GM23338 (cell line): ENCODE results near the gene FLNA. TPM values are rescaled to one million over a fixed set of nuclear protein-coding genes. Genes with fewer than 3 reads are reported as not detected.
A peak's percentile ranks its signal among the peaks of the same experiment; 100 is the strongest.

Source experiments
- ATAC-seq: fragments of 200-7000 bp; cut with Tn5 transposase; 3 replicates; pipeline ENCODE4 v1.9.1; 2020
- DNase-seq: peaks from one replicate; pipeline ENCODE4 v3.0.0-alpha.2; 2015; ENCODE audit warnings: low spot score
- H2AFZ ChIP-seq: fragments of 200-600 bp; sonication (generic); 2 replicates; pipeline ENCODE4 v1.8.0; 2016; ENCODE audit warnings: antibody characterized with exemption, mild to moderate bottlenecking, moderate library complexity
- H3F3A ChIP-seq: fragments of 200-600 bp; sonication (generic); replicated peaks from 2 replicates; pipeline ENCODE4 v1.8.0; 2017; ENCODE audit warnings: antibody characterized with exemption, mixed run types, low read depth
- H3K27ac ChIP-seq: fragments of 200-600 bp; sonication (generic); 2 replicates; pipeline ENCODE4 v1.6.1; 2016; ENCODE audit warnings: low read depth
- H3K27me3 ChIP-seq: fragments of 200-600 bp; sonication (generic); 2 replicates; pipeline ENCODE4 v1.8.0; 2016; ENCODE audit warnings: mild to moderate bottlenecking, mixed run types, moderate library complexity; ENCODE audit not compliant: insufficient read depth
- H3K36me3 ChIP-seq: fragments of 200-600 bp; sonication (generic); 2 replicates; pipeline ENCODE4 v1.8.0; 2016; ENCODE audit warnings: mild to moderate bottlenecking; ENCODE audit not compliant: insufficient read depth
- H3K4me1 ChIP-seq: fragments of 200-600 bp; sonication (generic); 2 replicates; pipeline ENCODE4 v1.8.0; 2016; ENCODE audit warnings: mild to moderate bottlenecking, moderate library complexity; ENCODE audit not compliant: insufficient read depth
- H3K4me2 ChIP-seq: fragments of 200-600 bp; sonication (generic); 2 replicates; pipeline ENCODE4 v1.7.1; 2017; ENCODE audit warnings: mixed run types
- H3K4me3 ChIP-seq: fragments of 200-600 bp; sonication (generic); 2 replicates; pipeline ENCODE4 v1.6.1; 2016; ENCODE audit warnings: mixed run types
- H3K79me2 ChIP-seq: fragments of 200-600 bp; sonication (generic); replicated peaks from 2 replicates; pipeline ENCODE4 v1.8.0; 2017; ENCODE audit warnings: mild to moderate bottlenecking; ENCODE audit not compliant: insufficient read depth
- H3K9me2 ChIP-seq: fragments of 200-600 bp; sonication (generic); 2 replicates; pipeline ENCODE4 v1.8.0; 2017; ENCODE audit not compliant: insufficient read depth
- H4K20me1 ChIP-seq: fragments of 200-600 bp; sonication (generic); replicated peaks from 2 replicates; pipeline ENCODE4 v1.8.0; 2017; ENCODE audit warnings: mild to moderate bottlenecking; ENCODE audit not compliant: insufficient read depth
- H3K27ac Mint-ChIP-seq: 2 replicates; pipeline ENCODE4 v1.8.0; 2020; ENCODE audit warnings: inconsistent platforms, mild to moderate bottlenecking, moderate library complexity, mixed read lengths
- H3K27me3 Mint-ChIP-seq: 3 replicates; pipeline ENCODE4 v1.8.0; 2022; ENCODE audit warnings: low read depth, mild to moderate bottlenecking, moderate library complexity, mixed read lengths, inconsistent platforms; ENCODE audit not compliant: insufficient read depth, poor library complexity
- H3K36me3 Mint-ChIP-seq: 3 replicates; pipeline ENCODE4 v1.8.0; 2021; ENCODE audit warnings: low read depth, mild to moderate bottlenecking, inconsistent platforms, moderate library complexity, mixed read lengths
- H3K4me1 Mint-ChIP-seq: 3 replicates; pipeline ENCODE4 v1.8.0; 2020; ENCODE audit warnings: mild to moderate bottlenecking, inconsistent platforms, mixed read lengths
- H3K4me3 Mint-ChIP-seq: 3 replicates; pipeline ENCODE4 v1.8.0; 2021; ENCODE audit warnings: moderate library complexity, mild to moderate bottlenecking, inconsistent platforms, mixed read lengths
- H3K9me3 Mint-ChIP-seq: 3 replicates; pipeline ENCODE4 v1.8.0; 2020; ENCODE audit warnings: moderate library complexity, mild to moderate bottlenecking, inconsistent platforms, mixed read lengths
- EZH2 ChIP-seq: fragments of 200-600 bp; sonication (generic); IDR thresholded peaks from one replicate; pipeline ENCODE4 v1.8.0; 2017; ENCODE audit warnings: antibody characterized with exemption, mild to moderate bottlenecking, low read depth; ENCODE audit not compliant: unreplicated experiment
- POLR2AphosphoS5 ChIP-seq: IDR thresholded peaks from 2 replicates; pipeline ENCODE4 v1.6.1; 2016; ENCODE audit warnings: antibody characterized with exemption, low read depth
- ZNF114 ChIP-seq: fragments of 250-450 bp; sonication (Bioruptor Pico); IDR thresholded peaks from 2 replicates; pipeline ENCODE4 v1.5.0; 2020; ENCODE audit warnings: mild to moderate bottlenecking, moderate library complexity
- ZNF331 ChIP-seq: fragments of 250-450 bp; sonication (Bioruptor Pico); IDR thresholded peaks from 2 replicates; pipeline ENCODE4 v1.5.0; 2020; ENCODE audit warnings: low read depth, mild to moderate bottlenecking, moderate library complexity
- polyA plus RNA-seq: library from polyadenylated mRNA; unstranded; fragments of >200 nt; fragmentation: Nextera tagmentation; extraction: Ambion mirVana; gene quantifications from 2 replicates; pipeline ENCODE4 v1.2.1, GENCODE V29; 2016
- total RNA-seq: library from RNA; depleted of rRNA; stranded (reverse); fragments of >200 nt; shearing (Covaris generic); gene quantifications from 2 replicates; pipeline ENCODE4 v1.2.3, GENCODE V29; 2014
- TF ChIP-seq, protein P1 (sequence below): IDR thresholded peaks from one replicate; pipeline ENCODE4 v1.6.1; 2018; ENCODE audit warnings: antibody characterized with exemption; ENCODE audit not compliant: unreplicated experiment
- TF ChIP-seq, protein P2 (sequence below), 2 experiments: fragments of 200-600 bp in 1 of 2; sonication (generic) in 1 of 2; conservative IDR thresholded peaks; 2 replicates each; pipeline versions ENCODE4 v1.5.1 to v1.6.1; 2016 to 2017; ENCODE audit warnings: antibody characterized with exemption in 2 of 2, low read depth in 2 of 2, mild to moderate bottlenecking in 2 of 2, moderate library complexity in 1 of 2

Gene FLNA
- total and polyA plus RNA-seq, 2 experiments from 2014 or later: 579 to 1,445 TPM

DNA sequence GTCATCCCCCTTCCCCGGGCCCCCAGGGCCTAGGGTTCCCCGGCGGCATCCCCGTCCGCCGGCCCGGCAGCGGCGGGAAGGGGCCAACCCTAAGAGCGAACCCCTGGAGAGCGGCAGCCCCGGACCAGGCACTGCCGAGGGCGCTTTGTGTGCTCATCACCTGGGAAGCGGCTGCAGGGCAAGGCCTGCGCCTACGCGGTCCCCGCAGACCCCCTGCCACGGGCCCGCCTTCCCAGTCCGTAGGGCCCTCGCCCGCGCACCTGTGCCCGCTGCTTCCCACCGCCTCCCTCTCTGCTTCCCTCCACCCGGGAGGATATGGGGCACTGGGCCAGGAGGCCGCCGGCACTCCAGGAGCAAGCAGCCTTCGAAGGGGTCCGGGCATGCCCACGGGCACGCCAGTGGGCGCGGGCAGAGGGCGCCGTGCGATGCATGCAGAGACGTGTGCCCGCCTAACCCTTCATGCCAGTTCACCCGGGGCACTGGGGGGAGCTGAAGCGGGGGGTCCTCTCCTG, 2.6 kb downstream of the FLNA start (continued):
- TF ChIP-seq, protein P1, sequence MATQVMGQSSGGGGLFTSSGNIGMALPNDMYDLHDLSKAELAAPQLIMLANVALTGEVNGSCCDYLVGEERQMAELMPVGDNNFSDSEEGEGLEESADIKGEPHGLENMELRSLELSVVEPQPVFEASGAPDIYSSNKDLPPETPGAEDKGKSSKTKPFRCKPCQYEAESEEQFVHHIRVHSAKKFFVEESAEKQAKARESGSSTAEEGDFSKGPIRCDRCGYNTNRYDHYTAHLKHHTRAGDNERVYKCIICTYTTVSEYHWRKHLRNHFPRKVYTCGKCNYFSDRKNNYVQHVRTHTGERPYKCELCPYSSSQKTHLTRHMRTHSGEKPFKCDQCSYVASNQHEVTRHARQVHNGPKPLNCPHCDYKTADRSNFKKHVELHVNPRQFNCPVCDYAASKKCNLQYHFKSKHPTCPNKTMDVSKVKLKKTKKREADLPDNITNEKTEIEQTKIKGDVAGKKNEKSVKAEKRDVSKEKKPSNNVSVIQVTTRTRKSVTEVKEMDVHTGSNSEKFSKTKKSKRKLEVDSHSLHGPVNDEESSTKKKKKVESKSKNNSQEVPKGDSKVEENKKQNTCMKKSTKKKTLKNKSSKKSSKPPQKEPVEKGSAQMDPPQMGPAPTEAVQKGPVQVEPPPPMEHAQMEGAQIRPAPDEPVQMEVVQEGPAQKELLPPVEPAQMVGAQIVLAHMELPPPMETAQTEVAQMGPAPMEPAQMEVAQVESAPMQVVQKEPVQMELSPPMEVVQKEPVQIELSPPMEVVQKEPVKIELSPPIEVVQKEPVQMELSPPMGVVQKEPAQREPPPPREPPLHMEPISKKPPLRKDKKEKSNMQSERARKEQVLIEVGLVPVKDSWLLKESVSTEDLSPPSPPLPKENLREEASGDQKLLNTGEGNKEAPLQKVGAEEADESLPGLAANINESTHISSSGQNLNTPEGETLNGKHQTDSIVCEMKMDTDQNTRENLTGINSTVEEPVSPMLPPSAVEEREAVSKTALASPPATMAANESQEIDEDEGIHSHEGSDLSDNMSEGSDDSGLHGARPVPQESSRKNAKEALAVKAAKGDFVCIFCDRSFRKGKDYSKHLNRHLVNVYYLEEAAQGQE: no peak
- TF ChIP-seq EZH2 (no peak), ZNF114 (CRISPR knock-in tag) (no peak)
- TF ChIP-seq, protein P2, sequence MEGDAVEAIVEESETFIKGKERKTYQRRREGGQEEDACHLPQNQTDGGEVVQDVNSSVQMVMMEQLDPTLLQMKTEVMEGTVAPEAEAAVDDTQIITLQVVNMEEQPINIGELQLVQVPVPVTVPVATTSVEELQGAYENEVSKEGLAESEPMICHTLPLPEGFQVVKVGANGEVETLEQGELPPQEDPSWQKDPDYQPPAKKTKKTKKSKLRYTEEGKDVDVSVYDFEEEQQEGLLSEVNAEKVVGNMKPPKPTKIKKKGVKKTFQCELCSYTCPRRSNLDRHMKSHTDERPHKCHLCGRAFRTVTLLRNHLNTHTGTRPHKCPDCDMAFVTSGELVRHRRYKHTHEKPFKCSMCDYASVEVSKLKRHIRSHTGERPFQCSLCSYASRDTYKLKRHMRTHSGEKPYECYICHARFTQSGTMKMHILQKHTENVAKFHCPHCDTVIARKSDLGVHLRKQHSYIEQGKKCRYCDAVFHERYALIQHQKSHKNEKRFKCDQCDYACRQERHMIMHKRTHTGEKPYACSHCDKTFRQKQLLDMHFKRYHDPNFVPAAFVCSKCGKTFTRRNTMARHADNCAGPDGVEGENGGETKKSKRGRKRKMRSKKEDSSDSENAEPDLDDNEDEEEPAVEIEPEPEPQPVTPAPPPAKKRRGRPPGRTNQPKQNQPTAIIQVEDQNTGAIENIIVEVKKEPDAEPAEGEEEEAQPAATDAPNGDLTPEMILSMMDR (conservative IDR thresholded peaks at IDR 0.05; ENCODE audit: low read depth in 2 of 2): no peak

DNA sequence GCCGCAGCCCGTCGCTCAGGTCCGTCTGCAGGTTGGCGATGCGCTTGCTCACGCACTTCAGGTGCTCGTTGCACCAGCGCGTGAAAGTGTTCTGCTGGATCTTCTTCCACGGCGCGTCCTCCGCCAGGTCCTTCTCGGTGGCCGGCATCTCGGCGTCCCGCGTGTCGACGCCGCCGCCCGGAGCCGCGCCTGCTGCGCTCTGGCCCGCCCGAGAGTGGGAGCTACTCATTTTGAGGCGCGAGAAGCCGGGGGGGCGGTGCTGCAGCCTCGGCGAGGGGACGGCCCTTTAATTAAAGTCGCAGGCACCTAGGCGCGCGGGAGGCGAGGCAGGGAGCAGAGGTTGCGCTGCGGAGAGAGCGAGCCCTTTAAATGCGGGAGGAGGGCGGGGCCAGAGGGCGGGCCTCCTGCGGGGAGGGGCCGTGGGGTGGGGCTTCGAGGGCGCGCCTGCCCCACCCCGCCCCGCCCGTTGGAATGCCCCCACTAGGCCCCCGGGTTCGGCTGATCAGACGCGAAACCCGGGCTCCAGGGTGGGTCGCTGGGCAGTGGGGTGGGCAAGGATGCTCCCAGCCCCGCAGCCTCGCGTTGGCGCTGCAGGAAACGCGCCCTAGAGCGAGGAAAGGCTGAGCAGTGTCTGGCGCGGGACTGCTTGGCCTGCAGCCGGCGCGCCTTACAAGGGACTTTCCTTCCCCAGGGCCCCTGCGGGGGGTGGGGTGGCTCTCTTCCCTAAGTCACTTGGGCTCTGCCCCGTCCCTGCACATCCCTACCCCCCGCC, 3.2 kb downstream of the FLNA start:
- H3K27me3 Mint-ChIP-seq: peaks cover 20% of the 10 kb centered on the region
- H3K27ac Mint-ChIP-seq: peak overlapping the region; percentile 90; the same call in 1 of the 2 replicates
- H3K4me1 ChIP-seq: 0 out of 2 replicates have a peak, but pooled peaks cover 4% of the 10 kb centered on the region
- ATAC-seq: peak; percentile 28
- H3K4me2 ChIP-seq: peak overlapping the region; percentile 88
- peaks cover 5% of the 10 kb centered on the region; the same call in 2 of the 3 replicates for H3K9me3 Mint-ChIP-seq
- peaks cover 35% of the 10 kb centered on the region for H3K36me3 Mint-ChIP-seq
- peak overlapping the region; percentile 84 for H3K4me3 ChIP-seq
- peak overlapping the region; percentile 81 for H3K4me3 Mint-ChIP-seq
- 0 out of 2 replicates have a peak, but pooled peaks cover 7% of the 10 kb centered on the region for H3F3A ChIP-seq
- H2AFZ ChIP-seq: no peak overlapping the region
- TF ChIP-seq ZNF331 (CRISPR knock-in tag) (no peak), POLR2AphosphoS5 (peak; percentile 84)
- H3K36me3 ChIP-seq: no peaks in the 10 kb centered on the region
- no peaks in the 10 kb centered on the region for H3K9me2 ChIP-seq
- H4K20me1 ChIP-seq: peaks cover 6% of the 10 kb centered on the region
- peak overlapping the region; percentile 81; the same call in 1 of the 2 replicates for H3K27ac ChIP-seq
- no peaks in the 10 kb centered on the region for H3K27me3 ChIP-seq
- DNase-seq: peak; percentile 92
- H3K79me2 ChIP-seq: peaks cover 43% of the 10 kb centered on the region
- H3K4me1 Mint-ChIP-seq: peaks cover 6% of the 10 kb centered on the region; the same call in 1 of the 3 replicates
